ENCODE results near the gene RFC1. TPM values are rescaled to one million over a fixed set of nuclear protein-coding genes. Genes with fewer than 3 reads are reported as not detected.

RFC1 gene
- total RNA-seq, 2 experiments from 2014 or later = 97.0 to 104 TPM

GRCh38 chr4:39255266-39255665 lies 110.9 kb downstream of the RFC1 start:
- CTCF ChIA-PET = no interaction called here
- Mint-ChIP-seq H3K4me1 (ENCODE audit: low read depth) (no peaks in the 10 kb centered on the region), H3K9me3 (no peaks in the 10 kb centered on the region), H3K36me3 (ENCODE audit: low read depth) (peaks cover 17% of the 10 kb centered on the region), H3K27ac (no peak overlapping the region), H3K27me3 (no peaks in the 10 kb centered on the region), H3K4me3 (no peak overlapping the region)
- Histone ChIP-seq H3K36me3 (ENCODE audit: insufficient read depth, low read length) (no peaks in the 10 kb centered on the region), H3K4me1 (ENCODE audit: insufficient read depth, low read length) (no peaks in the 10 kb centered on the region), H3K4me3 (ENCODE audit: low read length) (no peak overlapping the region), H3K9me3 (ENCODE audit: control insufficient read depth in 1 of 2, insufficient read depth in 1 of 2, low read length in 2 of 2) (no peaks in the 10 kb centered on the region), H3K27me3 (ENCODE audit: control insufficient read depth in 1 of 2, insufficient read depth in 2 of 2, low read length in 2 of 2) (no peaks in the 10 kb centered on the region), H3K27ac (ENCODE audit: low read depth in 1 of 2, low read length in 2 of 2) (no peak overlapping the region)
- intact Hi-C loops (cut with DNase I, micrococcal nuclease) = no loop called here
- ATAC-seq (ENCODE audit: poor library complexity) (no peak), DNase-seq (no peak)
- POLR2A ChIA-PET = no interaction called here
- no peak for TF ChIP-seq CTCF (IDR thresholded peaks at IDR 0.05)

DNA sequence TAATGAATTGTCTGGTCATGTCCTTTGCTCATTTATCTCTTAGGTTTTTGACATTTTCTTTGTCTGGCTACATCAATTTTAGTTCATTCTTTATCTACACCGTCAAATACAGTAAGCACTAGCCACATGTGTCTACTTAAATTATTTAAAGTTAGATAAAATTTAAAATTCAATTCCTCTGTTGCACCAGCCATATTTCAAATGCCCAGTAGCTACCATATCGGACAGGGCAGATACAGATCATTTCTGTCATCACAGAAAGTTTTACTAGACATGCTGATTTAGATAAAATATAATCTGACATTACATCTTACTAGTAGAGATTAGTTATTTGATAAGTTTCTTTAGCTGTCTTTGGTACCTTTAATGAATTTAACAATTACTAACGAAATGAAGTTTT lies 122.7 kb downstream of the RFC1 start:
- Histone ChIP-seq H3K4me3 (ENCODE audit: low read length) (no peak overlapping the region), H3K27ac (ENCODE audit: low read depth in 1 of 2, low read length in 2 of 2) (no peak overlapping the region), H3K9me3 (ENCODE audit: control insufficient read depth in 1 of 2, insufficient read depth in 1 of 2, low read length in 2 of 2) (peaks cover 0 to 9% of the 10 kb centered on the region in 2 experiments), H3K36me3 (ENCODE audit: insufficient read depth, low read length) (no peaks in the 10 kb centered on the region), H3K27me3 (ENCODE audit: control insufficient read depth in 1 of 2, insufficient read depth in 2 of 2, low read length in 2 of 2) (no peaks in the 10 kb centered on the region), H3K4me1 (ENCODE audit: insufficient read depth, low read length) (no peaks in the 10 kb centered on the region)
- ChIA-PET CTCF (no interaction called here), POLR2A (no interaction called here)
- no peak for TF ChIP-seq CTCF (IDR thresholded peaks at IDR 0.05)
- no peak overlapping the region for H3K4me3 Mint-ChIP-seq
- H3K9me3 Mint-ChIP-seq = no peaks in the 10 kb centered on the region
- DNase-seq (no peak), ATAC-seq (ENCODE audit: poor library complexity) (no peak)
- no peaks in the 10 kb centered on the region for H3K4me1 Mint-ChIP-seq (ENCODE audit: low read depth)
- intact Hi-C loops (cut with DNase I, micrococcal nuclease) = no loop called here
- H3K27me3 Mint-ChIP-seq = no peaks in the 10 kb centered on the region
- H3K36me3 Mint-ChIP-seq (ENCODE audit: low read depth) = peaks cover 27% of the 10 kb centered on the region
- H3K27ac Mint-ChIP-seq = no peak overlapping the region

Small RNAs within 50 kb of the gene (microRNA-seq; reads per million reads assigned to microRNA genes)
- gene MIR5591 (ENCODE audit: borderline microRNAs expressed, borderline replicate concordance) = not detected

Other genes starting within 250 kb of the RFC1 start
- 10 to 100 TPM; 14.5 to 16.7 TPM for gene WDR19, start 183.8 kb downstream of the RFC1 start, total RNA-seq
- gene KLB, start 40.6 kb upstream of the RFC1 start, total RNA-seq = not detected
- 1,000 to 10,000 TPM; 2,639 to 2,826 TPM for gene RPL9, start 92.6 kb upstream of the RFC1 start, total RNA-seq
- gene LIAS, start 92.7 kb upstream of the RFC1 start, total RNA-seq = 10 to 100 TPM; 10.0 to 10.1 TPM
- gene UGDH, start 161.1 kb upstream of the RFC1 start, total RNA-seq = 1 to 10 TPM; 3.5 to 3.7 TPM

Measured in CD4-positive, alpha-beta T cell (primary cell).